Stimulated activated naive CD8-positive, alpha-beta T cell treated with anti-CD3 and anti-CD28 coated beads, Interleukin-15, amount 100 ng/mL, for 72 hours (primary cell): ENCODE data around the gene RBM26.

Experiments used
- ATAC-seq: fragments of 150-1000 bp; cut with Tn5 transposase; 2 replicates; pipeline ENCODE4 v1.10.0; 2021; ENCODE audit warnings: mild to moderate bottlenecking, moderate library complexity
- DNase-seq, 2 donors: peaks; one replicate each; pipeline ENCODE4 v3.0.0; 2021 to 2022
- H3K27ac Mint-ChIP-seq, 2 donors: one replicate each; pipeline ENCODE4 v1.8.0; 2022; ENCODE audit warnings: mild to moderate bottlenecking in 2 of 2, mixed read lengths in 2 of 2, moderate library complexity in 2 of 2
- H3K27me3 Mint-ChIP-seq: one replicate; pipeline ENCODE4 v1.8.0; 2022; ENCODE audit warnings: mixed read lengths
- H3K4me1 Mint-ChIP-seq: one replicate; pipeline ENCODE4 v1.8.0; 2022; ENCODE audit warnings: mild to moderate bottlenecking, mixed read lengths
- H3K4me3 Mint-ChIP-seq, 2 donors: one replicate each; pipeline ENCODE4 v1.8.0; 2022; ENCODE audit warnings: mild to moderate bottlenecking in 2 of 2, mixed read lengths in 2 of 2, moderate library complexity in 1 of 2
- H3K9me3 Mint-ChIP-seq, 2 donors: one replicate each; pipeline ENCODE4 v1.8.0; 2022; ENCODE audit warnings: mixed read lengths in 2 of 2

Gene RBM26

GRCh38 chr13:79403113-79403512, 2.9 kb downstream of the RBM26 start:
- Mint-ChIP-seq H3K4me1 (peaks cover 49% of the 10 kb centered on the region), H3K9me3 (no peaks in the 10 kb centered on the region), H3K4me3 (no peak overlapping the region), H3K27ac (no peak overlapping the region), H3K27me3 (no peaks in the 10 kb centered on the region)
- ATAC-seq (no peak), DNase-seq (no peak)

DNA sequence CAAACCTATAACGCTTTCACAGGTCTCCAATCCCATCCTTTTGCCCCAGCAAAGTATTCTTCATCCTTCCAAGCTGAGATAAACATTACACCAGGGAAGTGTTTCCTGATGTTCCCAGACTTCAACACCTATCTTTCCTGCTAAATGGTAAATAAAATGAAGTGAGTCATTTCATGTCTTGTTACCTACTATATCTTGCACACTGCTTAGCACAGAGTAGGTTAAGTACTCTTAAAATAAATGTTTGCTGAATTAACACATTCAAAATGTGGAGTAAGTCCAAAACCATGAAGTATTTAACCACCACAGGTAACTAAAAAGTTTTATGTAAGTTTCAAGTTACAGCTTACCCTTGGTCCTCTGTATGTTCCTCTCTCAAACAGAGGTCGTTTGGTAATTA, 3.4 kb downstream of the RBM26 start:
- no peak overlapping the region for H3K4me3 Mint-ChIP-seq
- H3K4me1 Mint-ChIP-seq: peaks cover 47% of the 10 kb centered on the region
- ATAC-seq (no peak), DNase-seq (no peak)
- H3K9me3 Mint-ChIP-seq: no peaks in the 10 kb centered on the region
- no peaks in the 10 kb centered on the region for H3K27me3 Mint-ChIP-seq
- peak overlapping the region; percentile 2 to 29 for H3K27ac Mint-ChIP-seq

- Mint-ChIP-seq H3K27me3 (no peaks in the 10 kb centered on the region), H3K9me3 (no peaks in the 10 kb centered on the region), H3K4me3 (peak overlapping the region; percentile 18 to 53), H3K4me1 (peaks cover 42% of the 10 kb centered on the region), H3K27ac (peak overlapping the region in 1 of 2 donors; percentile 13)
- DNase-seq (no peak), ATAC-seq (no peak)
Measured at GRCh38 chr13:79402074-79402635, 3.9 kb downstream of the RBM26 start.

DNA sequence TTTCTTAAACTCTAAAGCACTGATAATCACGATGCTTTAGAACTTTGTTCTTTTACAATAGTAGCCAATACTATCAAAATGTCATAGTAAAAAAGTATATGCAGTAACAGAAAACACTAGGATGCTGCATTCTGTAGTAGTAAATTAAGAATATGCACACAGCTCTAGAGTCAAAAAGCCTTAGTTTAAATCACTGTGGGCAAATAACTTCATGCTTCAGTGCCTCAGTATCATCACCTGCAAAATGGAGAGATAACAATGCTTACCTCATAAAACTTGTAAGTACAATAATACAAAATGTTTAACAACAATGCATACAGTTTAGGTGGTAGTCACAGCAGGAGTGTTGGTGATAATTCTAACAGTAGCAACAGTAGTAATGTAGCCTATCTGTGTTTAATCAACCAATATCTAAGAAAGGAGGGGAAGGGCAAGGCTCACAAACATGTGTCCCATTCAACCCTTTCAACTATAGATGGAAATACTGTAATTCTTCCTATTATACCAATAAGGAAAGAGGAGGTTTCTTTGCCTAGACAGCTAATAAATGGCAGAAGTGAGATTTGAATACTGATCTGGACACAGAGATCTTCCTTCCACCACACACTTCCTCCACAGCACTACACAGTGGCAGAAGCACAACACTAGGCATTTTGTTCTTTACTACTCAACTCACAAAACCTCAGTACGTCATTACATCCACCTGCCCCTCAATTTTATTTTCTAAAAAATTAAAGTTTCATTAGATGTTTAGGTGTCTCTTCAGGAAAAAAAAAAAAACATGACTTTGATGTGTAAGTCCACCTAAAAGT, 4.6 kb downstream of the RBM26 start:
- Mint-ChIP-seq H3K27me3 (no peaks in the 10 kb centered on the region), H3K9me3 (no peaks in the 10 kb centered on the region), H3K4me1 (peaks cover 39% of the 10 kb centered on the region), H3K27ac (no peak overlapping the region), H3K4me3 (peak overlapping the region; percentile 18 to 53)
- no peak for DNase-seq
- ATAC-seq: peak; percentile 55

GRCh38 chr13:79398915-79399314, 7.1 kb downstream of the RBM26 start:
- DNase-seq: no peak
- peaks cover 61% of the 10 kb centered on the region for H3K4me1 Mint-ChIP-seq
- H3K27me3 Mint-ChIP-seq: no peaks in the 10 kb centered on the region
- ATAC-seq: no peak
- H3K27ac Mint-ChIP-seq: peak overlapping the region in 1 of 2 donors; percentile 4
- H3K9me3 Mint-ChIP-seq: peaks cover 12 to 16% of the 10 kb centered on the region in 2 donors
- peak overlapping the region in 1 of 2 donors; percentile 1 for H3K4me3 Mint-ChIP-seq

- Mint-ChIP-seq H3K27ac (peak overlapping the region in 1 of 2 donors; percentile 1), H3K27me3 (no peaks in the 10 kb centered on the region), H3K9me3 (peaks cover 12 to 16% of the 10 kb centered on the region in 2 donors), H3K4me3 (no peak overlapping the region), H3K4me1 (peaks cover 69% of the 10 kb centered on the region)
- ATAC-seq: no peak
- DNase-seq: no peak
Measured at GRCh38 chr13:79398127-79398526, 7.9 kb downstream of the RBM26 start.

- H3K4me3 Mint-ChIP-seq: no peak overlapping the region
Measured at GRCh38 chr13:79395881-79396280, 10.2 kb downstream of the RBM26 start.

GRCh38 chr13:79393564-79394249, 12.3 kb downstream of the RBM26 start:
- peak; percentile 55 for ATAC-seq
- H3K4me3 Mint-ChIP-seq: peak overlapping the region; percentile 47 to 74
- no peaks in the 10 kb centered on the region for H3K27me3 Mint-ChIP-seq

More at GRCh38 chr13:79395881-79396280, 10.2 kb downstream of the RBM26 start:
- ATAC-seq: no peak
- peaks cover 12 to 16% of the 10 kb centered on the region in 2 donors for H3K9me3 Mint-ChIP-seq
- H3K27me3 Mint-ChIP-seq: no peaks in the 10 kb centered on the region
- DNase-seq: no peak
- no peak overlapping the region for H3K27ac Mint-ChIP-seq
- peaks cover 76% of the 10 kb centered on the region for H3K4me1 Mint-ChIP-seq

GRCh38 chr13:79392882-79393563, 13.0 kb downstream of the RBM26 start:
- H3K9me3 Mint-ChIP-seq: peaks cover 12 to 16% of the 10 kb centered on the region in 2 donors
- ATAC-seq: peak; percentile 95
- peak; percentile 29 to 35 for DNase-seq

More at GRCh38 chr13:79393564-79394249, 12.3 kb downstream of the RBM26 start:
- peaks cover 68% of the 10 kb centered on the region for H3K4me1 Mint-ChIP-seq
- peaks cover 12 to 16% of the 10 kb centered on the region in 2 donors for H3K9me3 Mint-ChIP-seq
- H3K27ac Mint-ChIP-seq: peak overlapping the region in 1 of 2 donors; percentile 55
- peak; percentile 15 to 24 for DNase-seq

GRCh38 chr13:79389026-79389425, 17.0 kb downstream of the RBM26 start:
- no peak for ATAC-seq
- no peak for DNase-seq
- H3K4me3 Mint-ChIP-seq: no peak overlapping the region
- no peaks in the 10 kb centered on the region for H3K27me3 Mint-ChIP-seq
- H3K27ac Mint-ChIP-seq: no peak overlapping the region
- H3K9me3 Mint-ChIP-seq: no peaks in the 10 kb centered on the region
- peaks cover 69% of the 10 kb centered on the region for H3K4me1 Mint-ChIP-seq

More at GRCh38 chr13:79392882-79393563, 13.0 kb downstream of the RBM26 start:
- H3K27me3 Mint-ChIP-seq: no peaks in the 10 kb centered on the region
- peaks cover 68% of the 10 kb centered on the region for H3K4me1 Mint-ChIP-seq
- peak overlapping the region; percentile 69 to 93 for H3K27ac Mint-ChIP-seq
- peak overlapping the region; percentile 47 to 74 for H3K4me3 Mint-ChIP-seq

GRCh38 chr13:79387853-79388252, 18.2 kb downstream of the RBM26 start:
- Mint-ChIP-seq H3K9me3 (no peaks in the 10 kb centered on the region), H3K4me1 (peaks cover 68% of the 10 kb centered on the region), H3K27me3 (no peaks in the 10 kb centered on the region), H3K4me3 (peak overlapping the region in 1 of 2 donors; percentile 64), H3K27ac (peak overlapping the region in 1 of 2 donors; percentile 49)
- ATAC-seq (no peak), DNase-seq (no peak)

GRCh38 chr13:79386125-79386826, 19.8 kb downstream of the RBM26 start:
- peak overlapping the region in 1 of 2 donors; percentile 7 for H3K27ac Mint-ChIP-seq
- peaks cover 69% of the 10 kb centered on the region for H3K4me1 Mint-ChIP-seq
- peak overlapping the region in 1 of 2 donors; percentile 32 for H3K4me3 Mint-ChIP-seq
- no peaks in the 10 kb centered on the region for H3K27me3 Mint-ChIP-seq
- DNase-seq: no peak
- H3K9me3 Mint-ChIP-seq: no peaks in the 10 kb centered on the region
- peak; percentile 77 for ATAC-seq

DNA sequence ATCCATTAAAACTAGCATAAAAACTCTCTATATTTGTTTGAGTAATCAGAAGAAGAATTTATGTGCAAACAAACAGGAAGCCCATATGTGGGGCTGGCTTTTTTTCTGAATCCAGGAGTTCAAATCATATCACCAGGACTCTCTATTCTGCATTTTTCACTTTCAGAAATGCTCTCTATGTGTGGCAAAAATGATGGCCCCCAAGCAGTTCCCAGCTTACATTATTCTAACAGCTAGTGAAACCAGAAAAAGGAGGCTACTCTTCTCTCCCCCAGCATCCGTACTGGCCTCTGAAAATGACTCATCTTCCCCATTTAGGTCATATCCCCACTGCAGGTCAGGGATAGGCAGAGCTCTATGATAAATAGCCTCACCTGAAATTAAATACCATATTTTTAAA, 20.4 kb downstream of the RBM26 start:
- peak; percentile 92 for ATAC-seq
- H3K4me1 Mint-ChIP-seq: peaks cover 69% of the 10 kb centered on the region
- no peak overlapping the region for H3K27ac Mint-ChIP-seq
- H3K9me3 Mint-ChIP-seq: no peaks in the 10 kb centered on the region
- no peaks in the 10 kb centered on the region for H3K27me3 Mint-ChIP-seq
- H3K4me3 Mint-ChIP-seq: peak overlapping the region in 1 of 2 donors; percentile 29
- DNase-seq: peak; percentile 54 to 71

DNA sequence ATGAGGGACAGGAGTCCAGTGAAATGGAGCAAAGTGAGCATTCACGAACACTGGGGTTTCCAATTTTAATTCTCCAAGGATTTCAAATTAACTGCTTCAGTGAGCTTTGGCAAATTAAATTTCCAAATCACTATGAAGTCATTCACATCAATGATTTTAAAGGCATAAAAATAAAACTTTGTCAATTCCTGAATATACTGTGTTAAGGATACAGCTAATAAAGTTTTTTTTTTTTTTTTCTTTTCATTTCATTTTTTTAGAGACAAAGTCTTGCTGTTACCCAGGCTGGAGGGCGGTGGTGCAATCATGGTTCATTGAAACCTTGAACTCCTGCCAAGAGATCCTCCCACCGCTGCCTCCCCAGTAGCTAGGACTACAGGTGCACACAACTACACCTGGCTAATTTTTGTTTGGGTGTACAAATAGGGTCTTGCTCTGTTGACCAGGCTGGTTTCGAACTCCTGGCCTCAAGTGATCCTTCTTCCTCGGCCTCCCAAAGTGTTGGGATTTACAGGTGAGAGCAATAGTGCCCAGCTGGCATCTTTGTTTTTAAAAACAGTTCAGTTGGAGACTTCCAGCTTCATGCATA, 21.9 kb downstream of the RBM26 start:
- no peaks in the 10 kb centered on the region for H3K9me3 Mint-ChIP-seq
- H3K27me3 Mint-ChIP-seq: no peaks in the 10 kb centered on the region
- DNase-seq: no peak
- no peak for ATAC-seq
- H3K4me3 Mint-ChIP-seq: no peak overlapping the region
- H3K27ac Mint-ChIP-seq: no peak overlapping the region
- H3K4me1 Mint-ChIP-seq: peaks cover 75% of the 10 kb centered on the region
